Spleen (tissue), 7 donors: ENCODE data around the gene ENPP6.

Source experiments
- POLR2A ChIP-seq, 3 donors: fragments of 450-650 bp; IDR thresholded peaks; one replicate each; pipeline ENCODE4 v1.5.1; 2017; ENCODE audit warnings: antibody characterized with exemption in 3 of 3, mild to moderate bottlenecking in 1 of 3
- TF ChIP-seq, protein P1 (sequence below), 11 experiments: fragments of 200-600 bp in 7 of 11; fragments of 450-650 bp in 4 of 11; sonication (generic) in 4 of 11; IDR thresholded peaks in 8 of 11; conservative IDR thresholded peaks in 3 of 11; 1 replicate in 7 of 11; 2 replicates in 4 of 11; pipeline versions ENCODE4 v1.4.0 to v1.8.0; 2016 to 2021; ENCODE audit warnings: antibody characterized with exemption in 11 of 11, inconsistent platforms in 4 of 11, mild to moderate bottlenecking in 1 of 11
- donor health status: DM: no; HTN: no; CAD: no; lungs with moderate emphysema.
- donor health status: DM: no; HTN: no; CAD: no.
- donor health status: DM: no; HTN: no; CAD: no.

DNA sequence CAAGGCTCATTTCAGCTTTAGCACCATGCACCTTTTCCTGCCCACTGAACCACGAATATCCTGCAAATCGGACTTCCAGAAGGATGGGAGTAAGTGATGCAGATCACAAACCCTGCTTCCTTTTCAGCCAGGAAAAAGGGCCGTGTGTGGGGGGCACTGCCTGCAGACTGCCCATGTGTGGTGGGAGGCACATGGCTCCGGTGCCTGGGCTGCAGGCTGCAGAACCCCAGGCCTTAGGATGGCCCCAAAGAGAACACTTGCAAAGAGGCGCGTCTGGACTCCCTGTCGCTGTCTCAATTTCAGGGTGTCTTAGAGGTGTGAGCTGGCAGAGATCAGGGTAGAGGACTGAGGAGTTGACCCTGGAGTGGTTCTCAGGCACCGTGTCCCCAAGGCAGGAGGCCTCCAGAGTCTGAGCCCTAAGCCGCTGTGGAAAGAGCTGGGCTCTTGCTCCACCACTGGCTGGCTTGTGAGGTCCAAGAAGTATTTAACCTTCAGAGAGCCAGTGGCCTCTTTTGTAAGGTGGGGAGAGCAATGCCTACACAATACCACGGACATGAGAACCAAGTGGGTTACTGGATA is 97.0 kb downstream of the ENPP6 start:
- TF ChIP-seq, protein P1, sequence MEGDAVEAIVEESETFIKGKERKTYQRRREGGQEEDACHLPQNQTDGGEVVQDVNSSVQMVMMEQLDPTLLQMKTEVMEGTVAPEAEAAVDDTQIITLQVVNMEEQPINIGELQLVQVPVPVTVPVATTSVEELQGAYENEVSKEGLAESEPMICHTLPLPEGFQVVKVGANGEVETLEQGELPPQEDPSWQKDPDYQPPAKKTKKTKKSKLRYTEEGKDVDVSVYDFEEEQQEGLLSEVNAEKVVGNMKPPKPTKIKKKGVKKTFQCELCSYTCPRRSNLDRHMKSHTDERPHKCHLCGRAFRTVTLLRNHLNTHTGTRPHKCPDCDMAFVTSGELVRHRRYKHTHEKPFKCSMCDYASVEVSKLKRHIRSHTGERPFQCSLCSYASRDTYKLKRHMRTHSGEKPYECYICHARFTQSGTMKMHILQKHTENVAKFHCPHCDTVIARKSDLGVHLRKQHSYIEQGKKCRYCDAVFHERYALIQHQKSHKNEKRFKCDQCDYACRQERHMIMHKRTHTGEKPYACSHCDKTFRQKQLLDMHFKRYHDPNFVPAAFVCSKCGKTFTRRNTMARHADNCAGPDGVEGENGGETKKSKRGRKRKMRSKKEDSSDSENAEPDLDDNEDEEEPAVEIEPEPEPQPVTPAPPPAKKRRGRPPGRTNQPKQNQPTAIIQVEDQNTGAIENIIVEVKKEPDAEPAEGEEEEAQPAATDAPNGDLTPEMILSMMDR (IDR thresholded peaks at IDR 0.05 in 8 of 11, conservative IDR thresholded peaks at IDR 0.05 in 3 of 11), result no peak
- no peak for TF ChIP-seq POLR2A (IDR thresholded peaks at IDR 0.05)
